Lower lobe of right lung (tissue), 2 donors: ENCODE data around the gene THTPA. TPM values are rescaled to one million over a fixed set of nuclear protein-coding genes. Genes with fewer than 3 reads are reported as not detected.
"Not testable (repeated sequence)": the region's sequence is repeated elsewhere in the genome, so short reads cannot be mapped to it uniquely, and the experiment has no call there.

ENCODE experiments used
- ATAC-seq, 2 donors: fragments of 200-7000 bp; cut with Tn5 transposase; one replicate each; pipeline ENCODE4 v1.9.1; 2020 to 2022; ENCODE audit warnings: mild to moderate bottlenecking in 2 of 2, moderate library complexity in 2 of 2
- DNase-seq: peaks from one replicate; pipeline ENCODE4 v3.0.0-alpha.2; 2020
- H3K27ac ChIP-seq: fragments of 200-600 bp; one replicate; pipeline ENCODE4 v1.8.0; 2022
- H3K27me3 ChIP-seq: fragments of 200-600 bp; one replicate; pipeline ENCODE4 v1.8.0; 2022; ENCODE audit warnings: low read depth
- H3K36me3 ChIP-seq: fragments of 200-600 bp; one replicate; pipeline ENCODE4 v1.8.0; 2022; ENCODE audit warnings: mild to moderate bottlenecking
- H3K4me1 ChIP-seq: fragments of 200-600 bp; one replicate; pipeline ENCODE4 v1.8.0; 2022
- H3K4me3 ChIP-seq: fragments of 200-600 bp; one replicate; pipeline ENCODE4 v1.8.0; 2022; ENCODE audit warnings: mild to moderate bottlenecking
- H3K9me3 ChIP-seq: fragments of 200-600 bp; one replicate; pipeline ENCODE4 v1.8.0; 2022
- CTCF ChIP-seq: fragments of 200-600 bp; IDR thresholded peaks from one replicate; pipeline ENCODE4 v1.8.0; 2022; ENCODE audit warnings: antibody characterized with exemption, mild to moderate bottlenecking
- intact Hi-C: fragments of 100-400 bp; cut with DNase I; formaldehyde crosslinking; loops from one replicate; pipeline ENCODE4 v1.11.0; 2022
- total RNA-seq: library from RNA; stranded (reverse); fragmentation: NEBNext Ultra II Directional; extraction: Animal tissue kit (Norgen Biotek cat#: 25700); gene quantifications from one replicate; pipeline ENCODE4 v1.2.1, GENCODE V29; 2021
- donor health status: DM: no; HTN: yes; CAD: no; lungs with severe emphysema.

Gene THTPA
- total RNA-seq, 1 donor from 2014 or later = 19.1 TPM

DNA sequence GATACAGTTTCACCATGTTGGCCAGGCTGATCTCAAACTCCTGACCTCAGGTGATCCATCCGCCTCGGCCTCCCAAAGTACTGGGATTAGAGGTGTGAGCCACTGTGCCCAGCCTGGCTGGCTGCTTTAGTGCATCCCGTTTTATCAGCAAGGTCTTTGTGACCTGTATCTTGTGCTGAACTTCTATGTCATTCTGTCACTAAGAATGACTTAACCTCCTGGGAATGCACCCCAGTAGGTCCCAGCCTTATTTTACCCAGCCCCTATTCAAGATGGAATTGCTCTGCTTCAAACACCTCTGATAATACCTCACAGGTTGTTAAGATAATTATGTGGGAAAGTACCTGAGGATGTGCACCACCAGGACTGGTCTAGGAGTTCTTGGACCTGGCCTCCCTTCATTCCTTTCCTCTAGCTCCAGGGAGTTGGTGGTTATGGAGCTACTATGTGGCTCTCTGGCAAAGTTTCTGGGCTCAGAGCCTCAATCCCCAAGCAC, 48.7 kb downstream of the THTPA start:
- ATAC-seq (no peak), DNase-seq (no peak)
- H3K4me1 ChIP-seq = no peaks in the 10 kb centered on the region
- no peak overlapping the region for H3K4me3 ChIP-seq
- H3K27me3 ChIP-seq = no peaks in the 10 kb centered on the region
- H3K36me3 ChIP-seq = no peaks in the 10 kb centered on the region
- intact Hi-C loops = no loop called here
- H3K9me3 ChIP-seq = no peaks in the 10 kb centered on the region
- TF ChIP-seq CTCF = no peak
- no peak overlapping the region for H3K27ac ChIP-seq

- no peaks in the 10 kb centered on the region for H3K27me3 ChIP-seq
- no peak for TF ChIP-seq CTCF
- no peaks in the 10 kb centered on the region for H3K36me3 ChIP-seq
- no peak overlapping the region for H3K27ac ChIP-seq
- no peaks in the 10 kb centered on the region for H3K9me3 ChIP-seq
- DNase-seq (no peak), ATAC-seq (no peak)
- H3K4me1 ChIP-seq = peaks cover 3% of the 10 kb centered on the region
- intact Hi-C loops = no loop called here
- no peak overlapping the region for H3K4me3 ChIP-seq
These were observed 50.0 kb downstream of the THTPA start for GRCh38 chr14:23605931-23606585.

DNA sequence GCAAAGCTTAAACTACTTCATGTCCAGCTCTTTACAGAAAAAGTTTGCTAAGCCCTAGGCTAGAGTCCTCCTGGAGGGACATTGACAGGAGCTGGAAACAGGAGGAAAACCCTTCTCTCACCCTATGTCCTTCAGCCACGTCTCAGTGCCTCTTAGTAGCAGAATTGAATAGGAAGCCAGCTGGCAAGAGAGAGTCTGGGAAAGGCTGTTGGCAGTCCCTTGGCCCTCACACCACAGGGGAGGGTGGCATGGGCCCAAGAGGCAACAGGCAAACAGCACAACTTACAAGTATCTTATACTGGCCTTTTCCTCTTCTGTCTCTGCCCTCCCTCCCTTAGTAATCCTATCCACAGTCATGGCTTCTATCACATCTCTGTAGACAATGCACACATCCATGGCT, 52.4 kb downstream of the THTPA start:
- Histone ChIP-seq H3K27me3 (no peaks in the 10 kb centered on the region), H3K4me3 (no peak overlapping the region), H3K27ac (no peak overlapping the region), H3K9me3 (no peaks in the 10 kb centered on the region), H3K4me1 (peaks cover 3% of the 10 kb centered on the region), H3K36me3 (no peaks in the 10 kb centered on the region)
- TF ChIP-seq CTCF = no peak
- no peak for ATAC-seq
- intact Hi-C loops = no loop called here
- no peak for DNase-seq

DNA sequence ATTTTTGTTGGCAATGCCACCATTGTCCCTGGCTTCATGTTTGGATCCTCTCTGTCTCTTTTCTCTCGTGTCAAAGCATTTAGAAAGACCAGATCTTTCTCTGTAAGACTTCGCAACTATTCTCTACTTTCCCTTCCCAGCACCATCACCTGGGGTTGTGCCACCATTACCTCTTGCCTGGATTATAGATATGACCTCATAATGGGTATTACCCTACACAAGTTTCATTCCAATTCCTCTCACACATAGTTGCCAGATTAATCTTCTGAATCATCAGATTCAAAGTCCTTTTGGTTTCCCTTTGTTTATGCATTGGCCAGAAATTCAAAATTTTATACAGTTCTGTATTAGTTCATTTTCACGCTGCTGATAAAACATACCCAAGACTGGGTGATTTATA, 52.9 kb downstream of the THTPA start:
- intact Hi-C loops = no loop called here
- no peak for TF ChIP-seq CTCF
- Histone ChIP-seq H3K27ac (no peak overlapping the region), H3K4me3 (no peak overlapping the region), H3K9me3 (no peaks in the 10 kb centered on the region), H3K27me3 (no peaks in the 10 kb centered on the region), H3K36me3 (no peaks in the 10 kb centered on the region), H3K4me1 (peaks cover 3% of the 10 kb centered on the region)
- ATAC-seq (no peak), DNase-seq (no peak)

DNA sequence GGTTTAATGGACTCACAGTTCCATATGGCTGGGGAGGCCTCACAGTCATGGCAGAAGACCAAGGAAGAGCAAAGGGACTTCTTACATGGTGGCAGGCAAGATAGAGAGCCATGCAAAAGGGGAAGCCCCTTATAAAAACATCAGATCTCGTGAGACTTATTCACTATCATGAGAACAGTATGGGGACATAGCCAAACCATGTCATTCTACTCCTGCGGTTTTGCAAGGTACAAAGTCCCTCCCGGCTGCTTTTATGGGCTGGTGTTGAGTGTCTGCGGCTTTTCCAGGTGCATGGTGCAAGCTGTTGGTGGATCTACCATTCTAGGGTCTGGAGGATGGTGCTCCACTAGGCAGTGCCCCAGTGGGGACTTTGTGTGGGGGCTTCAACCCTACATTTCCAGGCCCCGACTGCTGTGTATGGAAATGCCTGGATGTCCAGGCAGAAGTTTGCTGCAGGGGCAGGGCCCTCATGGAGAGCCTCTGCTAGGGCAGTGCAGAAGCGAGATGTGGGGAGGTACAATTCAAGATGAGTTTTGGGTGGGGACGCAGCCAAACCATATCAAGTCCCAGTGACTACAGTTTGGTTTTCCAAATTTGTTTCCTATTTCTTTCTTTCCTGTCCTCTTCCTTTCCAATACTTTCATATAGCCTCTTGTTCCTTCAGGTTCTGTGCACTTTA, 53.5 kb downstream of the THTPA start:
- DNase-seq, H3K9me3 ChIP-seq, H3K4me3 ChIP-seq, H3K36me3 ChIP-seq, H3K27me3 ChIP-seq, H3K4me1 ChIP-seq, ATAC-seq, H3K27ac ChIP-seq, intact Hi-C loops: not testable (repeated sequence)

Other genes with a start within 250 kb of the THTPA start
- gene BCL2L2, start 249.4 kb upstream of the THTPA start, total RNA-seq = 43.9 TPM
- gene PABPN1, start 234.8 kb upstream of the THTPA start, total RNA-seq = 122 TPM
- 10.6 TPM for gene SLC22A17, start 203.4 kb upstream of the THTPA start, total RNA-seq
- gene EFS, start 191.1 kb upstream of the THTPA start, total RNA-seq = 11.5 TPM
- gene IL25, start 183.5 kb upstream of the THTPA start, total RNA-seq = not detected
- gene CMTM5, start 179.2 kb upstream of the THTPA start, total RNA-seq = 1.4 TPM
- 0.62 TPM for gene MYH6, start 148.0 kb upstream of the THTPA start, total RNA-seq
- 0.09 TPM for gene MYH7, start 120.6 kb upstream of the THTPA start, total RNA-seq
- 33.3 TPM for gene NGDN, start 86.6 kb upstream of the THTPA start, total RNA-seq
- 5.1 TPM for gene ZFHX2, start 4.5 kb upstream of the THTPA start, total RNA-seq
- gene AP1G2, start 11.5 kb downstream of the THTPA start, total RNA-seq = 146 TPM
- gene JPH4, start 22.5 kb downstream of the THTPA start, total RNA-seq = 5.1 TPM
- 1.2 TPM for gene DHRS2, start 80.1 kb downstream of the THTPA start, total RNA-seq